Measurements from ENCODE around the gene CIDEB. TPM values are rescaled to one million over a fixed set of nuclear protein-coding genes. Genes with fewer than 3 reads are reported as not detected.
A peak's percentile ranks its signal among the peaks of the same experiment; 100 is the strongest.

Gene CIDEB
- total and polyA plus RNA-seq, 2 donors (not counting 1 experiment from before 2014, with no cell fraction given) = 26.2 to 32.8 TPM

GRCh38 chr14:24342889-24343288 lies 35.1 kb upstream of the CIDEB start:
- Mint-ChIP-seq H3K27me3 (peaks cover 23% of the 10 kb centered on the region), H3K27ac (no peak overlapping the region), H3K9me3 (ENCODE audit: insufficient read depth) (no peaks in the 10 kb centered on the region), H3K4me3 (no peak overlapping the region), H3K4me1 (peaks cover 23% of the 10 kb centered on the region)
- H2AFZ ChIP-seq (ENCODE audit: insufficient read depth, low read depth, low read length, poor library complexity, severe bottlenecking) = no peak overlapping the region
- H3K4me3 ChIP-seq (ENCODE audit: control extremely low read depth in 1 of 5, extremely low read depth in 1 of 5, insufficient read depth in 1 of 5, low read depth in 2 of 5, low read length in 4 of 5) = no peak overlapping the region
- intact Hi-C loops (cut with micrococcal nuclease) = no loop called here
- peaks cover 0 to 19% (median 2%) of the 10 kb centered on the region in 4 experiments for H3K27me3 ChIP-seq (replicated peaks in 1 of 4; ENCODE audit: control extremely low read depth in 1 of 4, control insufficient read depth in 3 of 4, insufficient read depth in 4 of 4, low read length in 3 of 4)
- ChIA-PET CTCF (interaction anchor here (0.6 to 5.7 kb wide), 4 partner anchors 9 to 138 kb away, joined by 4 to 55 read pairs (median 6); partner anchors contain the start of genes ADCY4 and TSSK4), POLR2A (no interaction called here)
- H3K79me2 ChIP-seq (ENCODE audit: control insufficient read depth, insufficient read depth, low read length) = peaks cover 10% of the 10 kb centered on the region
- H3K9ac ChIP-seq (ENCODE audit: low read length) = no peak overlapping the region
- DNase-seq = no peak
- no peak overlapping the region for H3K4me2 ChIP-seq (replicated peaks; ENCODE audit: low read depth, low read length, poor library complexity, severe bottlenecking)
- H3K4me1 ChIP-seq (ENCODE audit: control insufficient read depth in 2 of 2, insufficient read depth in 2 of 2, low read length in 2 of 2) = peaks cover 17 to 24% of the 10 kb centered on the region in 2 donors
- peaks cover 10% of the 10 kb centered on the region for H4K20me1 ChIP-seq (ENCODE audit: control insufficient read depth, insufficient read depth, low read length, poor library complexity, severe bottlenecking)
- ATAC-seq (ENCODE audit: low read depth) = no peak
- peaks cover 0 to 5% of the 10 kb centered on the region in 2 experiments for H3K36me3 ChIP-seq (replicated peaks in 1 of 2; ENCODE audit: control extremely low read depth in 1 of 2, control insufficient read depth in 1 of 2, extremely low read depth in 1 of 2, insufficient read depth in 2 of 2, low read length in 1 of 2)
- TF ChIP-seq, protein P1, sequence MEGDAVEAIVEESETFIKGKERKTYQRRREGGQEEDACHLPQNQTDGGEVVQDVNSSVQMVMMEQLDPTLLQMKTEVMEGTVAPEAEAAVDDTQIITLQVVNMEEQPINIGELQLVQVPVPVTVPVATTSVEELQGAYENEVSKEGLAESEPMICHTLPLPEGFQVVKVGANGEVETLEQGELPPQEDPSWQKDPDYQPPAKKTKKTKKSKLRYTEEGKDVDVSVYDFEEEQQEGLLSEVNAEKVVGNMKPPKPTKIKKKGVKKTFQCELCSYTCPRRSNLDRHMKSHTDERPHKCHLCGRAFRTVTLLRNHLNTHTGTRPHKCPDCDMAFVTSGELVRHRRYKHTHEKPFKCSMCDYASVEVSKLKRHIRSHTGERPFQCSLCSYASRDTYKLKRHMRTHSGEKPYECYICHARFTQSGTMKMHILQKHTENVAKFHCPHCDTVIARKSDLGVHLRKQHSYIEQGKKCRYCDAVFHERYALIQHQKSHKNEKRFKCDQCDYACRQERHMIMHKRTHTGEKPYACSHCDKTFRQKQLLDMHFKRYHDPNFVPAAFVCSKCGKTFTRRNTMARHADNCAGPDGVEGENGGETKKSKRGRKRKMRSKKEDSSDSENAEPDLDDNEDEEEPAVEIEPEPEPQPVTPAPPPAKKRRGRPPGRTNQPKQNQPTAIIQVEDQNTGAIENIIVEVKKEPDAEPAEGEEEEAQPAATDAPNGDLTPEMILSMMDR (IDR thresholded peaks at IDR 0.05) = no peak
- no peak overlapping the region for H3K27ac ChIP-seq (ENCODE audit: low read length in 2 of 2)
- no CpG with 5 or more reads among the region's 4 CpGs for WGBS (ENCODE audit: insufficient coverage)
- no peaks in the 10 kb centered on the region for H3K9me3 ChIP-seq (ENCODE audit: control extremely low read depth in 1 of 3, control insufficient read depth in 2 of 3, insufficient read depth in 1 of 3, low read length in 2 of 3)

GRCh38 chr14:24340606-24341005 lies 32.8 kb upstream of the CIDEB start:
- H3K27me3 Mint-ChIP-seq = peaks cover 13% of the 10 kb centered on the region
- H3K4me1 ChIP-seq (ENCODE audit: control insufficient read depth in 2 of 2, insufficient read depth in 2 of 2, low read length in 2 of 2) = peaks cover 17 to 24% of the 10 kb centered on the region in 2 donors
- H3K4me3 Mint-ChIP-seq = no peak overlapping the region
- no peak overlapping the region for H3K27ac Mint-ChIP-seq
- DNase-seq = no peak
- peak overlapping the region; percentile 84 for H3K4me2 ChIP-seq (replicated peaks; ENCODE audit: low read depth, low read length, poor library complexity, severe bottlenecking)
- ChIA-PET POLR2A (interaction anchor here (2.0 kb wide), 1 partner anchor 90 kb away, joined by 8 read pairs; the partner anchor contains the start of genes CBLN3 and KHNYN), CTCF (interaction anchor here (0.9 to 16.1 kb wide), 6 partner anchors 8 to 101 kb away, joined by 3 to 650 read pairs (median 4); partner anchors contain the start of genes CBLN3 and KHNYN)
- no peak for ATAC-seq (ENCODE audit: low read depth)
- TF ChIP-seq EZH2 (IDR thresholded peaks at IDR 0.05; ENCODE audit: borderline replicate concordance, insufficient read depth, low read depth, low read length, poor library complexity, severe bottlenecking) = no peak
- TF ChIP-seq, protein P1 (IDR thresholded peaks at IDR 0.05) = no peak
- no CpG with 5 or more reads among the region's 1 CpG for WGBS (ENCODE audit: insufficient coverage)
- peaks cover 10% of the 10 kb centered on the region for H3K79me2 ChIP-seq (ENCODE audit: control insufficient read depth, insufficient read depth, low read length)
- peaks cover 24% of the 10 kb centered on the region for H3K4me1 Mint-ChIP-seq
- no peak overlapping the region for H3K27ac ChIP-seq (ENCODE audit: low read length in 2 of 2)
- H3K4me3 ChIP-seq (ENCODE audit: control extremely low read depth in 1 of 5, extremely low read depth in 1 of 5, insufficient read depth in 1 of 5, low read depth in 2 of 5, low read length in 4 of 5) = no peak overlapping the region
- peaks cover 0 to 24% of the 10 kb centered on the region in 2 experiments for H3K36me3 ChIP-seq (replicated peaks in 1 of 2; ENCODE audit: control extremely low read depth in 1 of 2, control insufficient read depth in 1 of 2, extremely low read depth in 1 of 2, insufficient read depth in 2 of 2, low read length in 1 of 2)
- intact Hi-C loops (cut with micrococcal nuclease) = loop anchor here (1.0 to 2.0 kb wide), 3 partner anchors 8 to 58 kb away; partner anchors contain the start of gene NYNRIN
- no peak overlapping the region for H2AFZ ChIP-seq (ENCODE audit: insufficient read depth, low read depth, low read length, poor library complexity, severe bottlenecking)
- peaks cover 13% of the 10 kb centered on the region for H4K20me1 ChIP-seq (ENCODE audit: control insufficient read depth, insufficient read depth, low read length, poor library complexity, severe bottlenecking)
- H3K9ac ChIP-seq (ENCODE audit: low read length) = no peak overlapping the region
- H3K9me3 Mint-ChIP-seq (ENCODE audit: insufficient read depth) = no peaks in the 10 kb centered on the region
- no peaks in the 10 kb centered on the region for H3K9me3 ChIP-seq (ENCODE audit: control extremely low read depth in 1 of 3, control insufficient read depth in 2 of 3, insufficient read depth in 1 of 3, low read length in 2 of 3)
- peaks cover 0 to 14% (median 2%) of the 10 kb centered on the region in 4 experiments for H3K27me3 ChIP-seq (replicated peaks in 1 of 4; ENCODE audit: control extremely low read depth in 1 of 4, control insufficient read depth in 3 of 4, insufficient read depth in 4 of 4, low read length in 3 of 4)

Data from B cell (primary cell).